Glutamatergic neuron (in vitro differentiated cells): ENCODE data around the gene SRSF9. TPM values are rescaled to one million over a fixed set of nuclear protein-coding genes. Genes with fewer than 3 reads are reported as not detected.
A peak's percentile ranks its signal among the peaks of the same experiment; 100 is the strongest.

ENCODE experiments used
- DNase-seq: peaks from one replicate; pipeline ENCODE4 v3.0.0; 2022
- H3K27ac Mint-ChIP-seq: one replicate; pipeline ENCODE4 v1.8.0; 2020; ENCODE audit warnings: mild to moderate bottlenecking, mixed read lengths, inconsistent platforms; ENCODE audit not compliant: unreplicated experiment
- H3K27me3 Mint-ChIP-seq: one replicate; pipeline ENCODE4 v1.8.0; 2020; ENCODE audit warnings: mild to moderate bottlenecking, moderate library complexity, mixed read lengths, inconsistent platforms; ENCODE audit not compliant: unreplicated experiment
- H3K36me3 Mint-ChIP-seq: one replicate; pipeline ENCODE4 v1.8.0; 2020; ENCODE audit warnings: mild to moderate bottlenecking, mixed read lengths, inconsistent platforms; ENCODE audit not compliant: unreplicated experiment
- H3K4me1 Mint-ChIP-seq: one replicate; pipeline ENCODE4 v1.8.0; 2020; ENCODE audit warnings: mild to moderate bottlenecking, low read depth, mixed read lengths, inconsistent platforms; ENCODE audit not compliant: unreplicated experiment
- H3K4me3 Mint-ChIP-seq: one replicate; pipeline ENCODE4 v1.8.0; 2020; ENCODE audit warnings: mild to moderate bottlenecking, mixed read lengths, inconsistent platforms; ENCODE audit not compliant: unreplicated experiment
- H3K9me3 Mint-ChIP-seq: one replicate; pipeline ENCODE4 v1.8.0; 2020; ENCODE audit warnings: mild to moderate bottlenecking, moderate library complexity, mixed read lengths, inconsistent platforms; ENCODE audit not compliant: unreplicated experiment
- CTCF ChIP-seq: fragments of 200-600 bp; sonication (generic); IDR thresholded peaks from one replicate; pipeline ENCODE4 v1.5.0; 2021; ENCODE audit not compliant: partially characterized antibody, unreplicated experiment
- total RNA-seq: library from RNA; stranded (reverse); fragmentation: NEBNext Ultra II Directional; extraction: Animal tissue kit (Norgen Biotek cat#: 25700); gene quantifications from one replicate; pipeline ENCODE4 v1.2.1, GENCODE V29; 2021; ENCODE audit not compliant: unreplicated experiment

The SRSF9 gene
- total RNA-seq, 1 donor from 2014 or later = 210 TPM

- H3K4me3 Mint-ChIP-seq = peak overlapping the region; percentile 96
- H3K4me1 Mint-ChIP-seq = peaks cover 6% of the 10 kb centered on the region
- TF ChIP-seq CTCF = no peak
- DNase-seq = peak; percentile 76
- H3K27ac Mint-ChIP-seq = peak overlapping the region; percentile 84
- peaks cover 5% of the 10 kb centered on the region for H3K27me3 Mint-ChIP-seq
- H3K36me3 Mint-ChIP-seq = no peaks in the 10 kb centered on the region
- H3K9me3 Mint-ChIP-seq = no peaks in the 10 kb centered on the region
These were observed 613 bp downstream of the SRSF9 start for GRCh38 chr12:120468821-120469449.

DNA sequence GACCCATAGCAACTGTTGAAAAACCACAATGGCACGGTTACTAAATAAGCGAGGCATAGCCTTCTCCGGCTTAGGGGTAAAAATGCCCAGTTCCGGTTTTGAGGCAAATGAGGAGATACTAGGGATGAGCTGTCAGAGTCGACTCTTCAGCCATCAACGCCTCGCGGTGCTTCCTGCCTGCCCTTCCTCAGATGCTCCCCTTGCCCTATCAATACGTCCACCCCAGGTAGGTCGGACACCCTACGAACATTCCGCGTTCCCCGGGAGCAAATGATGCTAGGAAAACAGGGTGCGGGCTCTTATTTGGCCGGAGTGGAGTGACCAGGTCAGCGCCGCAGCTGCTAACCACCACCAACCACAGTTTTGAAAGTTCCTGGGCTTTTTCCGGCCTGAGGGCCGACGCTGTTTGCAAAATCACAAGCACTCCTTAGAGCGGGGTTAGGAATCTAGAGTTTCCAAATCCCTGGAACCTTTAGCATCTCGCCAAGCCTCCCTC lies 1.2 kb downstream of the SRSF9 start:
- DNase-seq = peak; percentile 55
- H3K4me3 Mint-ChIP-seq = peak overlapping the region; percentile 96

GRCh38 chr12:120467439-120467838 lies 2.1 kb downstream of the SRSF9 start:
- TF ChIP-seq CTCF = no peak
- peaks cover 6% of the 10 kb centered on the region for H3K4me1 Mint-ChIP-seq
- H3K4me3 Mint-ChIP-seq = peak overlapping the region; percentile 10
- no peak overlapping the region for H3K27ac Mint-ChIP-seq
- H3K36me3 Mint-ChIP-seq = no peaks in the 10 kb centered on the region
- peaks cover 5% of the 10 kb centered on the region for H3K27me3 Mint-ChIP-seq
- no peak for DNase-seq
- no peaks in the 10 kb centered on the region for H3K9me3 Mint-ChIP-seq

More for the DNA sequence above, 1.2 kb downstream of the SRSF9 start:
- Mint-ChIP-seq H3K9me3 (no peaks in the 10 kb centered on the region), H3K36me3 (no peaks in the 10 kb centered on the region), H3K27me3 (peaks cover 5% of the 10 kb centered on the region), H3K27ac (peak overlapping the region; percentile 84), H3K4me1 (peaks cover 6% of the 10 kb centered on the region)
- TF ChIP-seq CTCF = no peak

- Mint-ChIP-seq H3K27me3 (peaks cover 5% of the 10 kb centered on the region), H3K9me3 (no peaks in the 10 kb centered on the region), H3K4me1 (peaks cover 4% of the 10 kb centered on the region), H3K27ac (peak overlapping the region; percentile 28), H3K4me3 (peak overlapping the region; percentile 57), H3K36me3 (no peaks in the 10 kb centered on the region)
- TF ChIP-seq CTCF = peak; percentile 62
- DNase-seq = peak; percentile 59
These were observed 2.8 kb downstream of the SRSF9 start for GRCh38 chr12:120466560-120467315.

DNA sequence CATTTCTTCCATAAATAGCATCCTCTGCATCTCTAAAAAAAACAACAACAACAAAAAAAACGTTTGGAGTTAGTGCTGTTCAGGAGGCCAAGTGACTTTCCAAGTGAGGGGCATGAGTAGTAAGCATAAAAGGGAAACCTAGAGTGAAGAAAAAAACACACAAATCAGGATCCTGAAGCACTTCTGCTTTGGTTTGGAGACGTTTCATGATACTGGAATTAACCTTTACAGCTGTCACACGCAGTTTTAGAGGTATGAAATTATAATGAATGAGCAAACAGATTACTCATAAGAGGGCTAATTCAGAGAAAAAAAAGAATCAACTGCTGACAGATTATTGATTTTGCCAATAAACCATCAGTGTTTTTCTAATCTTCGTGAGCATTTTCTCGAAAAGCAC lies 3.8 kb downstream of the SRSF9 start:
- Mint-ChIP-seq H3K27me3 (peaks cover 5% of the 10 kb centered on the region), H3K9me3 (no peaks in the 10 kb centered on the region), H3K4me3 (no peak overlapping the region), H3K36me3 (no peaks in the 10 kb centered on the region), H3K4me1 (peaks cover 4% of the 10 kb centered on the region), H3K27ac (no peak overlapping the region)
- no peak for DNase-seq
- TF ChIP-seq CTCF = no peak
